CD4-positive, alpha-beta T cell treated with Interferon gamma for 1 hour (primary cell): ENCODE results near the gene MACROD2.
"Not testable (repeated sequence)": the region's sequence is repeated elsewhere in the genome, so short reads cannot be mapped to it uniquely, and the experiment has no call there.

Experiments
- DNase-seq: peaks from one replicate; pipeline ENCODE4 v3.0.0-alpha.2; 2020

Gene MACROD2

DNA sequence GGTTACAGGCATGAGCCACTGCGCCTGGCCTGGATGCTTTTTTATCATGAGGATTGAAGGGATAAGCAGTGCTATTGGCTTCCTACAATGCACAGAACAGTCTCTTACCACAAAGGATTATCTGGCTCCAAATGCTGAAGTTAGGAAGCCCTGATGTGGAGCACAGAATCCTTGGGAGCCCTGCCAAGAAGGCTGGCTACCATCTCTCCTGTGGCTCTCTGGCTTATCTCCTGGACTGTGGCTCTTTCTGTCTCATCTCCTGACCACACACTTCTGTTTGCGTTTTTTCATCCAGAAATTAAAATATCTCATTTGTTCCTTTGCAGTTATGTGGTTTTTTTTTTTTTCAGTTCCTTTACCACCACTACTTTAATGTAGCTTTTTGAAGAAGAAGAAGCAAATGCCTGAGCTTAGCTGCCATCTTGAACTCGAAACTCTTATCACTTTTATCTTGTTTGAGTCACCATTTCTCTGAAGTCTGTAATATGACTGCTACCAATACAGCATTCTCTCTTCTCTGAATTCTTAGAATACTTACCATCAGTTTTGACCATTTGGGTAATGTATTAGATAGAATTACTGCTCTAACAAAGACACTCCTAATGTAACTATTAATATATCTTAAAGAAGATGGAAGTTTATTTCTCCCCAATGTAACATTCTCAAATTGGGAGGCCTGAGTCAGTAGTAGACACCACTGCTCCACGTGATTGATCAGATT lies 1533.2 kb downstream of the MACROD2 start:
- DNase-seq = no peak

DNA sequence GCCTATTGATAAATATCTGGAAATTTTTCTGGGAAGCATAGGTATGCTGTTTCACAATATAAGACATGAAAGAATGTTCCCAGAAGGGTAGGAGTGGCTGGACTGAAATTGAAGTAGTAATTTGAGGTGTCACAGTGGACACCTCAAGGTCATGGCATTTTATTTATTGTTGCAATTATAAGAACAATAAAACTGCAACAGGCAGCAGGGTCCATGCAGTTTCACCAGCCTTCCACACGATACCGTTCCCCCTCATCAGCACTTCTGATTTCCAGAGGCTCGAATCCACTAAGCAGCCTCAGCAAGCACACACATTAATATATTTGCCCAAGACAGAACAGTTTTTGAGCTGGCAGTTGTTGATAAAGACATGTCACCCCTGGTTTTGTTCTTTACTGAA lies 1540.5 kb downstream of the MACROD2 start:
- no peak for DNase-seq

DNA sequence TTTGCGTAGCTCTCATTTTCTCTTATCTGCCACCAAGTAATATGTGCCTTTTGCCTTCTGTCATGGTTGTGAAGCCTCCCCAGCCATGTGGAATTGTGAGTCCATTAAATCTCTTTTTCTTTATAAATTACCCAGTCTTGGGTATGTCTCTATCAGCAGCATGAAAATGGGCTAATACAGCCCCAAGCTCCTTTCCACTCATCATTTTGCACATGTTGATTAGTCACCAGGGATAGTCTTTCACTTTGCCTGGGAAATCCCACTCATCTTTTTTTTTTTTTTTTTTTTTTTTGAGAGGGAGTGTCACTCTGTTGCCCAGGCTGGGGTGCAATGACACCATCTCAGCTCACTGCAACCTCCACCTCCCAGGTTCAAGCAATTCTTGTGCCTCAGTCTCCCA lies 1541.9 kb downstream of the MACROD2 start:
- DNase-seq = not testable (repeated sequence)

DNA sequence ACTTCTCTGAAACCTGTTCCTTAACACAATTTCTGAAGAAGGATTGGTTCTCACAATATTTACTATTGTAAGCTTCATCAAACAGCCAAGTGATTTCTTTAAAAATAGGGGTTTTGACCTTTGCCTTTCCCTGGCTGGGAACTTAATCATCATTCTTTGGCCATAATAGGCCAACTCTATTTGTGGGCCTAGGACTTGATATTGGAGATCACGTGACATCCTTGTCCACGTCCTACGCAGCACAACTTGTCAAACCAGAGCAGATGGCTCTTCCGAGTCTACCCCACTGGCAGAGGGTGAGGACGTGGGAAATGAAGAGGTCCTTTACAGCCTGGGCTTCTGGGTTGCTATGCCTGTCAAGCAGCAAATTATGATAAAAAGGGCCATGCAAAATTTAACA lies 1547.3 kb downstream of the MACROD2 start:
- no peak for DNase-seq

DNA sequence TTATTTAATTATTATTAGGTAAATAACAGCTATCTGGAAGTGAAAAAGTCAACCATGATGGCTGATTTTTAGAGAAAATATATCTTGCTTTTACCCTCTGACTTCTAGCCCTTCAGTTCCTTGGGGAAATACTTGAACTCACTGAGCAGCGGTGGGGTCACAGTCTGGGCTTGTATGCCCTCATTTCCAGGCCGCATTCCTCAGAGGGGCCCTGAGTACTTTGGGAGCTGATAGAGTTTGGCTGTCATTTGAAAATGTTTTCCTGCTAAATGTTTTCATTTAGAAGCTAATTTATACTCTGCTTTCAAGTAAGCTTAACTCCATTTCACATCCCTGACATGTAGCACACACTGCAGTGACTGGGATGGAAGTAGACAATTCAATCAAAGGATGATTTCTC lies 1549.4 kb downstream of the MACROD2 start:
- no peak for DNase-seq

DNA sequence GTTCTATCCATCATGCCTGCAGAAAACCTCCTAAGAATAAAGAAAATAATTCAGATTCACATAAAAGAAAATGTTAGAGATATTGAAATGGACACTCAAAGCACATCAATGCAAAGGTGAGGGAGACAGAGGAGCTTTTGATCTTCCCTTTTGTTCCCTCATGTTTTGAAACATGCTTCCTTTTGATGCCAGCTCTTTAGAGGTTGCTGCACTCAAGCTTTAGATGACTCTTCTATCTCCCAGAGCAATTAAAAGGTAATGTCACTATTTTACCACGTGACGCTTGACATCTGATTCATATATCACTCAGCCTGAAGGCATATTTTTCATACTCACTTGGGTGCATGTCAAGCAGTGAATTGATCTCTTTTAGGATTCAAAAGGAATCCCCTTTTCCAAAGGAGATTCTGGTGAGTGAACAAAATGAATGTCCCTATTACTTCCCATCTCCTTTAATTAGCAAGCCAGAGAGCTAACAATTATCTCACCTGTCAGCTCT lies 1551.3 kb downstream of the MACROD2 start:
- DNase-seq = no peak

DNA sequence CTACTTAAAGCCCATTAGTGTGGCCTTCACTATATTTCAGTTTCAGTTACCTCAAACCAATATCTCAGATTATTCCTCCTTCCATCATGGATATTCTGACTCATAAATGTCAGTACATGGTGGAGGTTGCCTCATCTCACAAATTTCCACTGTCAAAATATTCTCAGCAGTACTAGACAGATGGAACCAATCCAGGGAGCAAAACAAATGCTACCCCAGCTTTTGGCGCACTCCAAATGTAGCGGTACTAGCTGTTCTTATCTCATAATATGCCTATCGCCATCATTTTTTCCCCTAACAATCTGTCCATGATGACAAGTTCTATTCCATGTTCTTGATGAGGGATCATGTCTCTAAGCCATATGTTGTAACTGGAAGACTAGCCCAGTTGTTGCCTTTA lies 1551.8 kb downstream of the MACROD2 start:
- DNase-seq = no peak

DNA sequence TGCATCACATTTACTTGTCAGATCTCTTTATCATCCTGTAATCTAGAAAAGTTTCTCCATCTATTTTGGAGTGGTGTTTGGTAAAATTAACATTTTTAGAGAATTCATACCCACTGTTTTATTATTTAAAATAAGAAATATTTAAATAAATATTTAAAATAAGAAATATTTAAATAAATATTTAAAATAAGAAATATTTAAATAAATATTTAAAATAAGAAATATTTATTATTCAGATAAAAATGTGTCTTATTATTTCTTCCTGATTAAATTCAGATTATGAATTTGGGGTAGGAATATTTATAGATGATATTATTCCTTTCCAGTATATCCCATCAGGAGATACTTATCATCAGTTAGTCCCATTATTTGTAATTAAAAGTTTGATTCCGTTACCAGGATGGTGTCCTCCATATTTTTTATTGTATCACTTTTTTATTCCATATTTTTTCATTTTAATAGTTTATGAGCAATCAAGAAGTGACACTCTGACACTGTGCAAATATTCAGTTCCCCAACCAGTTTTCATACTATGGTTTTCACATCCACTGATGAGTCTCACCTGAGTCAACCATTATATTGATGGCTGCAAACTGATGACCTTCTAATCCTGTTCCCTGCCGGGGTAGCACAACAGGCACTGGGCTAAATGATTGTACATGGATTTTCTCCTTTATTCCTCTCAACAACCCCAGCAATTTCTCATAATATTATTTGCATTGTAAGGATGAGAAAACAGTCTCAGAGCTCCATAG lies 1555.0 kb downstream of the MACROD2 start:
- no peak for DNase-seq

DNA sequence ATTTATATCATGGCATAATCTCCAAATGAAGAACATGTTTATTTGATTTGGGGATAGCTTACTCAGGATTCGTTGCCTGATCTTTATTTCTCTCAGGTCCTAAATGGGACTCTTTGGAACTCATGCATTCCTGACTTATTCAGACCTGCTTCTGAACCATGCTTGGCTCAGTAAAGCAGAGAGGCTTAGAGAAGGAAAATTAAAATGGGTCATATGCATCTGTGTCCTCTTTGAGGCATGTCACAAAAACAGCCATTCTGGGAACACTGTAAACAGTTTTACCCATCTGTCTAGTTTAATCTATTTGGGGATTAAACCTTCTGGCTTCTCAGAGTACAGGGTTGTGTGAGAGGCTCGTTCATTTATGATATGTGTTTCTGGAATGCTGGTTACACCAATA lies 1560.6 kb downstream of the MACROD2 start:
- DNase-seq = no peak

DNA sequence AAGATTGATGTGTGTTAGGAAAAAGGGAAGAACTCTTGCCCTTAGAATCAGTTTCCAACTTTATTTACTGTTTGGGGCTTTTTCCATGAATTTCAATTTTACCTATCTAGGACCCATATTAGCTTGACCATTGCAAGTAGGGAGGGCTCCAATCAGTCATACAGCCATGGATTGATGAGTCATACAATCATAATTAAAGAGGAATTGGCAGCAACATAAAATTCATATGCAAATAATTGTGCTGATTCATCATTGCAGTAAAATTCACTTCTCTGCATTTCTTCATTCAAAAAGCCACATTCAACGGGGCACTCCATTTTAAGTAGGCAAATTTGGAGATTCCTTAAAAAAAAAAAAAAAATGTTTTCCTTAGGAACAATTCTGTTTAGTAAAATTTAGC lies 1561.6 kb downstream of the MACROD2 start:
- no peak for DNase-seq

DNA sequence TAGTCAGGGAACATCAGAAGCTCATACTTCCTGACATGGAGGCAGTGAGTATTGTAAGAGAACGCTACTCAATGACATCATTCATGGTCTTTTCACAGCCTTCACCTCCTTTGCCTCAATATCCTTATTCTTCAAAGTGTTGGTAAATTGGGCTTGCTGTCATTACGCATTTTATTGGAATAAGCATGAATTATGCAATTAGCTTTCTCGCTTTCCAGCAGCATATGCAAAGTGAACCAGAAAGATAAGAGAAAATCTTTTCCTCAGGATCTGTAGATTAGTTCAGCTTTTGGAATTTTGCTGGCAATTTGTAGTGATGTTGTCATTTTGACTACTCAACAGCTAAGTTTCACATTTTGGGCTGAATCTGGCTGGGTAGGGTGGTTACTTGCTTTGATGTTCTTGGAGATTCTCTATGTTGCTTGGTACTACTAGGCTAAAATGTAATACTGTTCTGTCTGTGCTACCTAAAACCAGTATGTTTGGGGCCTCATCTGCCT lies 1565.8 kb downstream of the MACROD2 start:
- no peak for DNase-seq

DNA sequence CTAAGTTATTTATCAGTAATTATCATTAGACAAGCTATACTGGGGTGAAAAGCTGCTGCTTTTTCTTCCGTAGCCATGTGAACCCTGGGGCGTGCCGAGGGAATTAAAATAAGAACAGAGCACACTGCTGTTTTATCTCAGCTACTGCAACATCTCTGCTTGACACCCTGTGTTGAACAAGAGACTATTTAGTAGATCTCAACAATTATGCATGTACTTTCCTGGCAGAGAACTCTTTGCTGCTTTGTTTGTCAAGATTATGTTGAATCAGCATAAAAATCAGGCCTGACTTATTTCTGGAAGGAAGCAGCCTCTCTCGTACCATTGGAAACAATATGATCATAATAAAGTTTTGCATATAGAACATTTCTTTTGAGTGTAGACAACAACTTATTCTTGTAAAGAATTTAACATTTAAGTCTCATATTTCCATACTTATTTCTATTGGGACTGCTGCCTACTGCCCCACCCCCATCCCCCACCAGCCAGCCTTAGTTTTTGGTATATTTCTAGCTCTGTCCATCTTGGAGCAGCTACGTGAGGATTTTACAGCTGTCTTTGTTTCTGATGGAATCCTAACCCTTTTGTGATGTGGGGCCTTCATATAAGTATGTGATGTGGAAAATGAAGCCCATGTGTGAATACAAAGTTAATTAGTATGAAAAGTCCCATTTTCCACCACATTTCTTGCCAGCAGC lies 1566.5 kb downstream of the MACROD2 start:
- DNase-seq = no peak

DNA sequence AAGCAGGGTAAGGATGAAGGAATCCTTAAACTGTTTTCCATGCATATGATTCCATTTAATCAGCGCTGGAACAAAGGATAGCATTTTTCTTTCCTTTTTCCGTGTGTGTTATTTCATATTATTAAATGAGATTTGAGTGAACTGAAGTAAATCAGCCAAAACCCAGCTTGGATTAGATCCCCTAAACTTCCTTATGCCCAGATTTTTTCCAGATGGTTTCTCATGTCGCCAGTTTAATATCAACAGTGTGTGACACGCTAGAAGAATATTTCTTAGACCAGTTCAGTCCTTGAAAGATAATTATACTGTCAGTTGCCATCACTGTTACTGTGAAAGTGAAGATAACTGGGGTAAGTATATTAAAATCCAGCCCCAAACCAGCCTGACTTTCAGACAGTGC lies 1568.5 kb downstream of the MACROD2 start:
- DNase-seq = no peak

DNA sequence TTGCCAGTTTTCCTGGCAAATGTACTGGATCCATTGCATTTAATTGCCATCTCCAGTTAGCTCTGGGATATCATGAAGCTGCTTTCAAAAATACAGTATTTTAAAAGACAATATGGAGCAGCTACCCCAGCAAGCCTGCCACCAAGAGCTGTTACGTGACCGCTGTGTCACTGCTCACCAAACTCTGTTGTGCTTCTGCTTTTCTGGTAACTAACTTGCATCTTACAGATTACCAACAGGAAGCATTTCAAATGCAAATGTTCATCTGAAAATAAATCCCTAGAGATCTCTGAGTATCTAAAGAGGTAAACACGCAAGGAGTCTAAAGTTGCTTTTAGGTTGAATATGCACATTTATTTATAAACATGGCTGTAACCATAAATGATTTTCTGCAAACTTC lies 1569.7 kb downstream of the MACROD2 start:
- DNase-seq = peak; percentile 4

DNA sequence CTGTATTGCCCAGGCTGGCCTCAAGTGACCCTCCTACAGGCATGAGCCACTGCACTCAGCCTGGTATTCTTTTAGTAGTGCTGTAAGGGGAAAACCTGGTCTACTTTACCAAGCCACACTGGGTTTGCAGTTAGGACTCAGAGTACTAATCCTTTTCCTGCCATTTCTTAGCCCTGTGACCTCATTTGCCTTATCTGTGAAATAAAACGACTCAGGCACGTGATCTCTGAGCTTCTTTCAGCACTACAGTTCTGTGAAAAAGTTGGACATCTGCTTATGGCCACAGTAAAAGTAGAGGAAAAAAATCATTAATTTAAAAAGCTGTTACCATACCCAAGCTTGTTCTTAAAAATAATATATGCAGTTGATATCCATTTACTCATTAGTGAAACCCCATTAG lies 1570.5 kb downstream of the MACROD2 start:
- DNase-seq = no peak

DNA sequence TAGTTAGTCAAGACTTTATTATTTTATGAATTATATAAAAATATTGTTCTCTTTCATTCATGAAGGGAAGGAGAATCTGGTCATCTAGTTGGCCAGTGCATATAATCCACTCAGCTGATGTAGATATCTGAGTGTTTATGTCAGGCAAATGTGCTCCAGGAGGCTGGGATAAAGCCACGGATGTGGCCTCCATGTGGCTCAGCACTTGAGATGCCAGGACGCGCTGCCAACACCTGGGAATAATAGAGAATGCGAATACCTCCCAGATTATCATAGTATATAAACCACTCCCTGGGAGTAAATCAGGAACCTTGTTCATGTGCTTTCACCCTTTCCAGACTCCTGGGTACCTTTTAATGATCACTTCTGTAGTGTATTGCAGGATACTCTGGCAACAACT lies 1571.9 kb downstream of the MACROD2 start:
- no peak for DNase-seq

DNA sequence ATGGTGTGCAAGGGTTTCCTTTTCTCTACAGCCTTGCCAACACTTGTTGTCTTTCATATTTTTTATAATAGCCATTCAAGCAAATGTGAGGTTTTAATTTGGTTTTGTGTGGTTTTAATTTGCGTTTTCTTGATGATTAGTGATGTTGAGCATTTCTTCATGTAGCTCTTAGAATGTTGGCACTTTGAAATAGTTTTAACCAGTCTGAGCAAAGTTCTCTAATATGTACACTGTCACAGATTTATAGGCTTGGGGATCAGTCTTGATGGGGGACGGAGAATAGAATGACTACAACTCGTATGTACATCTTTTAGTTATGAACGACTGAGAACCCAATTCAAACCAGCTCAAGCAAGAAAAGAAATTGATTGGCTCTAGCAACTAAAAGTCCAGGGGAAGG lies 1574.8 kb downstream of the MACROD2 start:
- no peak for DNase-seq

DNA sequence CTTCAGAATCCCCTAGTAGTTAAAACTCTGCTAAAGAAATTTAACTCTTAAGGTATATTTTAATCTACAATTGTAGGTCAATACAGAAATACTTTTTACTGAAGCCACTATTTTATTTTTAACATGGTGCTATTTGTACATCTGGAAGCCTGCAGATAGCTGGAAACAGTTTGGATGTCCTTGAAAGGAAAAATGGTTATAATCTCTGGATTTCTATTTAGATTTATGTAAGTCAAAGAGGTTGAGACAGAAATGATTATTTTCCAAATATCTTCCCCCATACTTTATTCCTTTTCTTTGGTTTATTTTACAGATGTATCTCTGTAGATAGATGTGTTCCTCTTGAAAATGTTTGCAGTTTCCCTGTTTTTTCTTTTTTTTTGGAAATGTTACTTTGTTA lies 1575.7 kb downstream of the MACROD2 start:
- no peak for DNase-seq

DNA sequence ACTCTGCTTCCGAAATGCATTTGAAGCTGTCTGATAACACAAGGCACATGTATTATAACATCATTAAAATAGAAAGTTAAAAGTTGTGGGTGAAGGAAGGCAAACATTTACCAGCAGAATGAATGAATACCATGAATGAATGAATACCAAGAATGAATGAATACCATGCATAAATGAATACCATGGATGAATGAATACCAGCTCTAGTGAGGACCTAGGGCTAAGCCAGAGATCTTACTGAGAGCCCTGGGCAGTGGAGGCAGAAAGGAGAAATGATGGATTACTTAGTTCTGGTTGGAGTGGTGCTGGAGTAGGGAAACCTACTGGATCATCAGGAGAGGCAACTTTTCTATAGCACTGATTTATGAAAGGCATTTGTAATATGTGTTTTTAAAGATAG lies 1579.9 kb downstream of the MACROD2 start:
- no peak for DNase-seq

DNA sequence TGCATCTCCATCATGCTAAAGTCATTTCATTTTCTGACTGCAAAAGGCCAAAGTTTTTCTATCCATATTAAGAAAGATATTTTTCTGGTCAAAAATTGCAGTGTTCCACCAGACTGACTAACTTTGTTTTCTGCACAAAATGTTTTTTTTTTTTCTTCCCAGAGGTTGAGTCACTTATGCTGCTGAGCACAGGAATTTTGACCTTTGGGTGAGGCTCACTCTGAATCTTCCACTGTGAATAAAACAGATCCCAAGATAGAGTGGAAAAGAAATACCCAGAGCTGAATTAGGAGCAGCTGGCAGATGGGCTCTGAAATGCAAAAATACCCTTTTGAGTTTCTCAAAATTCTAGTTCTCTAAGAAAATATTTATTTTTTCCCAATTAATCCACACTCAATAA lies 1581.1 kb downstream of the MACROD2 start:
- no peak for DNase-seq

DNA sequence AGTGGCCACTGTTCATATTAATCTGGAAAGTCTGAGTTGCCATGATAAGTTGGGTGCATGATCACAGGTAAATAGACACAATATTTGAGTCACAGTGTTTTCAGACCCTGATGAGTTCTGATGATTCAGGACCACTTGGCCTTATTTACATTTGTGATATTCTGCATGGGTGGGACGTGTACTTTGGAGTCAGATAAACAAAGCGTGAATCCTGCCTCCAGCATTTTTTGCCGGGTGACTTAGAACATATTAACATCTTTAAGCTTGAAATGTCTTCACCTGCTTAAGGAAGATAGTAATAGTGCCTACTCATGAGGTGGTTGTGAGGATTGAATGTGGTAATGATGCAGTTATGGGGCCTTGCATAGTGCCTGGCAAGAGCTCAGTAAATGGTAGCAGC lies 1582.8 kb downstream of the MACROD2 start:
- DNase-seq = no peak

DNA sequence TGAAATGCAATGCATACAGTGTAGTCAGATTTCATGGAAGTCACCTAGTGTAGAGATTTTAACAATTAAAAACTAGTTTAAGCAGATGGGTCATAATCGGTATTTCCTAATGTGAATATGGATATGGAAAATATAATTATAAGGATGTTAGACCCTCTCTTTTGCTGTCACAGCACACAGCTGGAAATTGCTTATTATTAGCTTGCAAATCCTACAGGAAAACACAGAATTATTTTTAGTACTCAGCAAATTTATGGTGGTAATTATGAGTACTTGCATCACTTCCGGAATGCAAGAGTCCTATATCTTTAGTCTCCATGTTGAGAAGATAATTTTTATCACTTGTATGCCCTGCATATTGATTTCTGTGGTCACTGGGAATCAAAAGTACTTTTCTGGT lies 1584.4 kb downstream of the MACROD2 start:
- no peak for DNase-seq

DNA sequence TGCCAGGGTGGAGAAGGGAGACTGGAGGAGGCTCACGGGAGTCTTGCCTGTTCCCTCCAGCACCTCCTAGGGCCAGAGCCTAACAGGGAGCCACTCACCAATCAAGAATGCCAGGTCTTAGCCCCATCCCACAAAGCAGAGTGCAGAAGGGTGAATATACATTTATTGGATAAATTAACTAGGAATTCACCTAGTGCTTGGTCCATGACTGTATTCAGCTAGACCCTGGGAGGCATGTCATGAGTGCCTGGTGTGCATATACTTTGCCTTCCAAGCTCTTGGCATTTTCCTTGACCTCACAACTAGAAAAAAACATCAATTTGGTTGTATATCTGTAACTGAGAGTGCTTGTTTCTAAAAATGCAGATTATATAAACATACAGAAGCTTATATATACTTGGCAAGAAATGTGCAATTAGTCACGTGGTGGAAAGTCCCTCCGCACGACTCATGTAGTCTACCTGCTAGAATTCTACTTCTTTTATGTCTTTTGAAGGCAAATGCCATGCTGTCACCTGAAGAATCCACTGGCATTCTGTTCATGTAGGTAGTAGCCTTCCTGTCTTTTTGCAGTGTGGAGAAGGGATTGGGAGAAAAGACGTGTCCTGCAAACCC lies 1586.9 kb downstream of the MACROD2 start:
- DNase-seq = no peak
